Smooth muscle cell (in vitro differentiated cells): ENCODE results near the gene ZNF286A. TPM values are rescaled to one million over a fixed set of nuclear protein-coding genes. Genes with fewer than 3 reads are reported as not detected.
A peak's percentile ranks its signal among the peaks of the same experiment; 100 is the strongest.
"Not testable (repeated sequence)": the region's sequence is repeated elsewhere in the genome, so short reads cannot be mapped to it uniquely, and the experiment has no call there.

Source experiments
- DNase-seq: peaks from one replicate; lab custom pipeline; 2025; ENCODE audit not compliant: unreplicated experiment; lab: John Stamatoyannopoulos, UW
- H2AFZ ChIP-seq: fragments of 200-600 bp; sonication (generic); 2 replicates; pipeline ENCODE4 v1.6.0; 2016; ENCODE audit warnings: antibody characterized with exemption, low read depth, mild to moderate bottlenecking
- H3F3A ChIP-seq: fragments of 200-600 bp; sonication (generic); 2 replicates; pipeline ENCODE4 v1.6.0; 2017; ENCODE audit warnings: antibody characterized with exemption, low read depth
- H3K27ac ChIP-seq: fragments of 200-600 bp; sonication (generic); 2 replicates; pipeline ENCODE4 v1.5.1; 2016; ENCODE audit warnings: low read depth, mild to moderate bottlenecking
- H3K27me3 ChIP-seq: fragments of 200-600 bp; sonication (generic); 2 replicates; pipeline ENCODE4 v1.6.1; 2016; ENCODE audit warnings: low read depth, mild to moderate bottlenecking
- H3K36me3 ChIP-seq: fragments of 200-600 bp; sonication (generic); 2 replicates; pipeline ENCODE4 v1.5.1; 2016; ENCODE audit warnings: low read depth
- H3K4me1 ChIP-seq: fragments of 200-600 bp; sonication (generic); 2 replicates; pipeline ENCODE4 v1.5.1; 2016; ENCODE audit warnings: low read depth
- H3K4me2 ChIP-seq: fragments of 200-600 bp; sonication (generic); 2 replicates; pipeline ENCODE4 v1.6.0; 2016; ENCODE audit warnings: mild to moderate bottlenecking
- H3K4me3 ChIP-seq: fragments of 200-600 bp; sonication (generic); 2 replicates; pipeline ENCODE4 v1.5.1; 2016; ENCODE audit warnings: mild to moderate bottlenecking
- H3K79me2 ChIP-seq: fragments of 200-600 bp; sonication (generic); 2 replicates; pipeline ENCODE4 v1.6.0; 2016; ENCODE audit warnings: low read depth, mild to moderate bottlenecking
- H3K9ac ChIP-seq: fragments of 200-600 bp; sonication (generic); 2 replicates; pipeline ENCODE4 v1.6.0; 2016; ENCODE audit warnings: low read depth
- H3K9me3 ChIP-seq: fragments of 200-600 bp; sonication (generic); replicated peaks from 2 replicates; pipeline ENCODE4 v1.5.1; 2016; ENCODE audit warnings: low read depth
- H4K20me1 ChIP-seq: fragments of 200-600 bp; sonication (generic); 2 replicates; pipeline ENCODE4 v1.6.0; 2016; ENCODE audit warnings: low read depth
- CTCF ChIP-seq: fragments of 200-600 bp; sonication (generic); IDR thresholded peaks from 2 replicates; pipeline ENCODE4 v1.5.1; 2017; ENCODE audit warnings: borderline replicate concordance, mild to moderate bottlenecking, antibody characterized with exemption; ENCODE audit not compliant: insufficient read depth, poor library complexity, severe bottlenecking
- WGBS: methylation state at CpG from one replicate; pipeline ENCODE4 v1.1.7; 2016; ENCODE audit warnings: low lambda C conversion rate; 5-methylcytosine and 5-hydroxymethylcytosine counted together
- polyA plus RNA-seq: library from polyadenylated mRNA; unstranded; fragments of >200 nt; fragmentation: Nextera tagmentation; extraction: Ambion mirVana; gene quantifications from 2 replicates; pipeline ENCODE4 v1.2.1, GENCODE V29; 2016
- total RNA-seq: library from RNA; depleted of rRNA; stranded (reverse); fragments of >200 nt; gene quantifications from 2 replicates; pipeline ENCODE4 v1.2.3, GENCODE V29; 2014

The ZNF286A gene
- total and polyA plus RNA-seq, 2 experiments from 2014 or later: 9.2 to 52.8 TPM

- no peaks in the 10 kb centered on the region for H3K79me2 ChIP-seq
- H3K9ac ChIP-seq: no peak overlapping the region
- no peak overlapping the region for H3K4me3 ChIP-seq
- no peaks in the 10 kb centered on the region for H3K4me1 ChIP-seq
- DNase-seq: no peak
- no peak overlapping the region for H3K27ac ChIP-seq
- H3K27me3 ChIP-seq: no peaks in the 10 kb centered on the region
- no peak for TF ChIP-seq CTCF
- H3K36me3 ChIP-seq: no peaks in the 10 kb centered on the region
- H3K9me3 ChIP-seq: no peaks in the 10 kb centered on the region
- H4K20me1 ChIP-seq: no peaks in the 10 kb centered on the region
- H2AFZ ChIP-seq: no peak overlapping the region
- 37% methylated on average over 3 of the region's 3 CpGs for WGBS
- no peak overlapping the region for H3K4me2 ChIP-seq
- no peaks in the 10 kb centered on the region for H3F3A ChIP-seq
Observed at GRCh38 chr17:15662681-15663080, 36.9 kb upstream of the ZNF286A start.

- Histone ChIP-seq H3K36me3 (no peaks in the 10 kb centered on the region), H3F3A (no peaks in the 10 kb centered on the region), H3K79me2 (no peaks in the 10 kb centered on the region), H3K4me1 (no peaks in the 10 kb centered on the region), H3K4me2 (no peak overlapping the region), H3K9ac (no peak overlapping the region), H4K20me1 (no peaks in the 10 kb centered on the region), H3K9me3 (no peaks in the 10 kb centered on the region), H2AFZ (no peak overlapping the region), H3K4me3 (no peak overlapping the region), H3K27ac (no peak overlapping the region), H3K27me3 (no peaks in the 10 kb centered on the region)
- no peak for DNase-seq
- no peak for TF ChIP-seq CTCF
- WGBS: 85% methylated on average over 6 of the region's 6 CpGs
Observed at GRCh38 chr17:15663176-15663575, 36.4 kb upstream of the ZNF286A start.

GRCh38 chr17:15663691-15664090 is 35.9 kb upstream of the ZNF286A start:
- no peak overlapping the region for H2AFZ ChIP-seq
- H3K27me3 ChIP-seq: no peaks in the 10 kb centered on the region
- H3K9me3 ChIP-seq: no peaks in the 10 kb centered on the region
- no peaks in the 10 kb centered on the region for H4K20me1 ChIP-seq
- no peak overlapping the region for H3K4me3 ChIP-seq
- WGBS: 95% methylated on average over 5 of the region's 5 CpGs
- no peaks in the 10 kb centered on the region for H3K4me1 ChIP-seq
- no peak for TF ChIP-seq CTCF
- no peak overlapping the region for H3K4me2 ChIP-seq
- no peaks in the 10 kb centered on the region for H3K36me3 ChIP-seq
- no peaks in the 10 kb centered on the region for H3F3A ChIP-seq
- H3K79me2 ChIP-seq: no peaks in the 10 kb centered on the region
- no peak overlapping the region for H3K27ac ChIP-seq
- no peak overlapping the region for H3K9ac ChIP-seq
- DNase-seq: no peak

GRCh38 chr17:15669526-15669925 is 30.0 kb upstream of the ZNF286A start:
- not testable (repeated sequence) for H3F3A ChIP-seq, H3K4me1 ChIP-seq, H3K79me2 ChIP-seq, H3K9me3 ChIP-seq, H4K20me1 ChIP-seq, H3K4me3 ChIP-seq, H3K9ac ChIP-seq, H3K36me3 ChIP-seq, H2AFZ ChIP-seq, H3K27me3 ChIP-seq, H3K4me2 ChIP-seq, DNase-seq, H3K27ac ChIP-seq
- 89% methylated on average over 5 of the region's 5 CpGs for WGBS

- H3K9ac ChIP-seq, H3F3A ChIP-seq, H4K20me1 ChIP-seq, H3K27me3 ChIP-seq, H3K27ac ChIP-seq, H3K4me3 ChIP-seq, H3K36me3 ChIP-seq, H2AFZ ChIP-seq, H3K9me3 ChIP-seq, H3K79me2 ChIP-seq, H3K4me2 ChIP-seq, H3K4me1 ChIP-seq, DNase-seq: not testable (repeated sequence)
- 95% methylated on average over 1 of the region's 1 CpG for WGBS
Observed at GRCh38 chr17:15674640-15675039, 24.9 kb upstream of the ZNF286A start.

- H3K9me3 ChIP-seq, H3F3A ChIP-seq, H3K4me2 ChIP-seq, H3K4me1 ChIP-seq, H3K79me2 ChIP-seq, H3K27ac ChIP-seq, H2AFZ ChIP-seq, H3K4me3 ChIP-seq, DNase-seq, H3K36me3 ChIP-seq, H3K27me3 ChIP-seq, H4K20me1 ChIP-seq, H3K9ac ChIP-seq: not testable (repeated sequence)
- 86% methylated on average over 6 of the region's 6 CpGs for WGBS
Observed at GRCh38 chr17:15675991-15676390, 23.6 kb upstream of the ZNF286A start.

GRCh38 chr17:15683135-15683534 is 16.4 kb upstream of the ZNF286A start:
- peak overlapping the region; percentile 87 for H3K4me2 ChIP-seq
- H3K27me3 ChIP-seq, H3K36me3 ChIP-seq, H3K4me1 ChIP-seq, H3K4me3 ChIP-seq, H3K79me2 ChIP-seq, H3K27ac ChIP-seq, H3K9me3 ChIP-seq, DNase-seq, H3F3A ChIP-seq, H2AFZ ChIP-seq, H3K9ac ChIP-seq, H4K20me1 ChIP-seq: not testable (repeated sequence)
- whole genome bisulfite sequencing: 94% methylated on average over 3 of the region's 3 CpGs
